Hematopoietic multipotent progenitor cell treated with erythropoietin and hydrocortisone succinate and interleukin-3 and kit ligand, for 8 days (in vitro differentiated cells): ENCODE measurements around the gene ARHGAP12.
"Not testable (repeated sequence)": the region's sequence is repeated elsewhere in the genome, so short reads cannot be mapped to it uniquely, and the experiment has no call there.

ENCODE experiments used
- DNase-seq: peaks from one replicate; pipeline ENCODE4 v3.0.0-alpha.2; 2015

The ARHGAP12 gene, protein sequence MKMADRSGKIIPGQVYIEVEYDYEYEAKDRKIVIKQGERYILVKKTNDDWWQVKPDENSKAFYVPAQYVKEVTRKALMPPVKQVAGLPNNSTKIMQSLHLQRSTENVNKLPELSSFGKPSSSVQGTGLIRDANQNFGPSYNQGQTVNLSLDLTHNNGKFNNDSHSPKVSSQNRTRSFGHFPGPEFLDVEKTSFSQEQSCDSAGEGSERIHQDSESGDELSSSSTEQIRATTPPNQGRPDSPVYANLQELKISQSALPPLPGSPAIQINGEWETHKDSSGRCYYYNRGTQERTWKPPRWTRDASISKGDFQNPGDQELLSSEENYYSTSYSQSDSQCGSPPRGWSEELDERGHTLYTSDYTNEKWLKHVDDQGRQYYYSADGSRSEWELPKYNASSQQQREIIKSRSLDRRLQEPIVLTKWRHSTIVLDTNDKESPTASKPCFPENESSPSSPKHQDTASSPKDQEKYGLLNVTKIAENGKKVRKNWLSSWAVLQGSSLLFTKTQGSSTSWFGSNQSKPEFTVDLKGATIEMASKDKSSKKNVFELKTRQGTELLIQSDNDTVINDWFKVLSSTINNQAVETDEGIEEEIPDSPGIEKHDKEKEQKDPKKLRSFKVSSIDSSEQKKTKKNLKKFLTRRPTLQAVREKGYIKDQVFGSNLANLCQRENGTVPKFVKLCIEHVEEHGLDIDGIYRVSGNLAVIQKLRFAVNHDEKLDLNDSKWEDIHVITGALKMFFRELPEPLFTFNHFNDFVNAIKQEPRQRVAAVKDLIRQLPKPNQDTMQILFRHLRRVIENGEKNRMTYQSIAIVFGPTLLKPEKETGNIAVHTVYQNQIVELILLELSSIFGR

GRCh38 chr10:31928549-31929260, at the start of gene ARHGAP12:
ARHGAP12 (minus strand) TSS chr10:31928831; CDS start chr10:31908855, 19,976 bp downstream.
- peak; percentile 74 for DNase-seq

- no peak for DNase-seq
Observed at GRCh38 chr10:31978156-31978483, 49.5 kb upstream of the ARHGAP12 start.

DNA sequence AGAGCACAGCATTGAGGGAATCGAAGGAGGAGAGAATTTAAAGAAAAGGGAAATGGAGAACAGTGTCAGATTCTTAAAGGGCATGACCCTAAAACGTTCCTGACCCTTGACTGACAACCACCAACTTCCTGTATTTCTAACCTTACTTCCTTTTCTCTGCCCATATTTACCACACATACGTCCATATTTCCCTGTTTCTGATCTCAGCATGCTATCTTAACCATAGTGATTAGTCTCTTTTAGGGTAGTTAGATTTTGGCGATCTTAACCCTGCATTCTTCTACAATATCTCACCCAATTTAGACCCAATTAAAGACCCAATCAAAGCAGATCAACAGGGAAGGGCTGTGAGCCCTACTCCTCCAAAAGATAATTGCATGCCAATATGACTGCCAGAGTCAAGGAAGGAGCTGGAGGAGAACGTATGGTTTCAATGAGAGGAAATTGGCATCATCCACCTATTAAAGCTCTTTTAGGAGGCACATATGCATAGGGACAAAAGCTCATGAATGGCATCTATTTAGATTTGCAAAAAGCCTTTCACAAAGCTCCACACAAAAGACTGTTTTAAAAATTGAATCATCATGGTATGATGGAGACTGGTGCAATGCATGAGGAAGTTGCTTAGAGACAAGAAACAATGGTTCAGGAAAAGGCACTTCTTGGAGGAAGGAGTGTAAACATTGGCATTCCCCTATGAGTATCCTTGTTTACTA, 49.0 kb upstream of the ARHGAP12 start:
- no peak for DNase-seq

DNA sequence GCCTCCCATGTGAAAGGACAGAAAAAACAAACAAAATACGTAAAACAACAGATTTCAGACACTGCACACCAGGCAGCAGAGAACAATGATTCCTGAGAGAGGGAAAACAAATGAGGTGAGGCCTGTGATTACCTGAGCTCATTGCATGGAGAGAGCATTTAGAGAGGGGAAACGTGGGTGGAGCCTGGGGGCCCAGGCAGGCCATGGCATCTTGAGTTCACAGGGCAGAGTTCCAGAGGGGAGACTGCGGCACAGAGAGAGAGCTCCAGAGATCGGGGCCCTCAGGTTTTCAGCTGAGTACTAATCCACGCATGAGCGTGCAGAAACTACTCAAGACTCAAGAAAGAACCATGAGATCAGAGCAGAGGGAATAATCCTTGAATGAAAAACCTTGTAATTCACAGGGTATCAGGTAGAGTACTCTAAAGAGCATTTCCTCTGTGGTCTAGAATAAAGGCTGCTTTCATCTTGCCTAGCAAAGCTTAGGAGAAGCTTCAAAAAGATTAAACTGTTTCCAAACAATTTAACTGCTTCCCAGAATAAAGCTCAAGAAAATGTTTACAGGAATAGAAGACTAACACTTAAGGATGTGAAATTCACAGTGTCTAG, 46.6 kb upstream of the ARHGAP12 start:
- no peak for DNase-seq

DNA sequence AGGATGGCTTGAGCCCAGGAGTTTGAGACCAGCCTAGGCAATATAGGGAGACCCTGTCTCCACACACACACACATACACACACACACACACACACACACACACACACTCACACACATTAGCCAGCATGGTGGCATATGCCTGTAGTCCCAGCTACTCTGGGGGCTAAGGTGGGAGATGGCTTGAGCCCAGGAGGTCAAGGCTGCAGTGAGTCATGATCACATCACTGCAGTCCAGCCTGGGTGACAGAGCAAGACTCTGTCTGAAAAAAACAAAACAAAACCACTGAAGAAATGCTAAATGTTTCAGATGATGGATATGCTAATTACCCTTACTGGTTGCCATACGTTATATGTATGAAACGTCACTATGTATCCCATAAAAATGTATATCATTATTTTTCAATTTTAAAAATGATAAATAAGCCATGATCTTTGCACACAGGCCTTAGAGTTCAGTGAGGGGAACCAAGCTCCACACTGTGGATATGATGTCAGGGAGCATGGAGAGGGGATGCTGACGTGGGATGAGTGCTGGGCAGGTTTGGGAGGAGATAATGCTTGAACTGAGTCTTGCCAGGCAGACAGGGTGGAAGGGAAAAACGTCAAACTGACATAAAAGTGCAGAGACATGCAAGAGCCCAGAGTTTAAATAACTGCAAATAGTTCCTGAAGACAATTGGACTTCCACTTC, 45.9 kb upstream of the ARHGAP12 start:
- DNase-seq, result no peak

DNA sequence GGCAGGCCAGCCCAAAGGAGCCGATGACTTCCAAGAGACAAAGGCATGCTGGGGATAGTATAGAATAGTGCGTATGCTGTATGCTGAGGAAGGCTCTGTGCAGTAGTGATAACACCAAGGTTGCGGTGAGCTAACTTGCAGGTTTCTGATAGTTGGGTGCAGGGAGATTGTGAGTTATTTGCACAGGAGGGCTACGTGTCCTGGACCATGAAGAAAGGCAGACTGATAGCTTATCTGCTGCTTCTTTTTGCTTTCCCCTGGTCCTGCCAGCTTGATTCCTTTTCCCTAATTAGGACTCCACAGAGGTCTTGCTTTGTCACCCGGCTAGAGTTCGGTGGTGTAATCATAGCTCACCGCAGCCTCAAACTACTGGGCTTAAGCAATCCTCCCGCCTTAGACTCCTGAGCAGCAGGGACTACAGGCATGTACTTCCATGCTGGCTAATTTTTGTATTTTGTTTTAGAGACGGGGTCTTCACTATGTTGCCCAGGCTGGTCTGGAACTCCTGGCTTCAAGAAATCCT, 43.9 kb upstream of the ARHGAP12 start:
- DNase-seq, result peak; percentile 94

DNA sequence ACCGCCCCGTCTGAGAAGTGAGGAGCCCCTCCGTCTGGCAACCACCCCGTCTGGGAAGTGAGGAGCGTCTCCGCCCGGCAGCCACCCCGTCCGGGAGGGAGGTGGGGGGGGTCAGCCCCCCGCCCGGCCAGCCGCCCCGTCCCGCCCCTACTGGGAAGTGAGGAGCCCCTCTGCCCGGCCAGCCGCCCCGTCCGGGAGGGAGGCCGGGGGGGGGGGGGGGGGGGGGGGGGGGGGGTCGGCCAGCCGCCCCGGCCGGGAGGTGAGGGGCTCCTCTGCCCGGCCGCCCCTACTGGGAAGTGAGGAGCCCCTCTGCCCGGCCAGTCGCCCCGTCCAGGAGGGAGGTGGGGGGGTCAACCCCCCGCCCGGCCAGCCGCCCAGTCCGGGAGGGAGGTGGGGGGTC, 41.2 kb upstream of the ARHGAP12 start:
- DNase-seq, result not testable (repeated sequence)

DNA sequence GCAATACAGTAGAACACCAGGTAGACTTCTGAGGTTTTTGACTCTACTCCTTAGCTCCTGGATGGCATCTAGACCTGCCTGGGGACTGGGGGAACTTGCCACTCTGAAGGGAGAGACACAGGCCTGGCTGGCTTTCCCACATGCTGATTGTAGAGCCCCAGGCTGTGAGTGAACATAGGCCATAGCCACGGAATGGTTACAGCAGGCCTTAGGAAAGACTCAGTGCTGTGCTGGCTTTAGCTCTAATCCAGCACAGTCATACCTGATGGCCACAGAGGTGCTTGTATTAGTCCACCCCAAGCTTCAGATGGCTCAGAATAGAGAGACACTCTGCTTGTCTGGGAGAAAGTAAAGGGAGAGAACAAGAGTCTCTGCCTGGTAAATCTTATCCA, 35.0 kb upstream of the ARHGAP12 start:
- DNase-seq, result no peak

DNA sequence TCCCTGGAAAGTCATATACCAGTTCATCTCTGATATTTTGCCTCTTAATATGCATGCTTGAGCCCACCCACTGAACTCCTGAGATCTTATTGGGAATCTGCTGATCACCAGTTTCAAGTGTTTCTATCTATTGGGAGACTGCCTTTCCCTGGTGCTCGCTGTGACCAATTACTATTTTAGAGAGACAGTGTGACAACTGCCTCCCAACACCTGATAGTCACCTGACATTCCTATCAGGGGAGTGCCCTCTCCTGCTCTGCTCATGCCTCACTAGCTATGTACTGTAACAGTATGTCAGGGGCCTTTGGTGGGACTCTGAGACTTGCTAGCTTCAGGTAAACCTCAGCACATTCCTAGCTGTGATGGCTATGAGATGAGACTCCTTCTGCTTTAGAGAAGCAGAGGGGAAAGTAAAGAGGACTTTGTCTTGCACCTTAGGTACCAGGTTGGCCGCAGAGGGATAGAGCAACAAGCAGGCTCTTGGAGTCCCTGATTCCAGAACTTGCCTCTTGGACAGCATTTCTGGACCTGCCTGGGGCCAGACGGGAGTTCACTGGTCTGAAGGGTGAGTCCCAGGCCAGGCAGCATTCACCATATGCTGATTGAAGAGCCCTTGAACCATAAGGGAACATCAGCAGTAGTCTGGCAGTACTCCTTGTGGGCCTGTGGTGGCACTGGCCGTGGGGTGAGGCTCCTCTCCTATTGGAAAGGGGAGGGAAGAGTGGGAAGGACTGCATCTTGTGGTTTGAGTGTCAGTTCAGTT, 34.4 kb upstream of the ARHGAP12 start:
- no peak for DNase-seq

DNA sequence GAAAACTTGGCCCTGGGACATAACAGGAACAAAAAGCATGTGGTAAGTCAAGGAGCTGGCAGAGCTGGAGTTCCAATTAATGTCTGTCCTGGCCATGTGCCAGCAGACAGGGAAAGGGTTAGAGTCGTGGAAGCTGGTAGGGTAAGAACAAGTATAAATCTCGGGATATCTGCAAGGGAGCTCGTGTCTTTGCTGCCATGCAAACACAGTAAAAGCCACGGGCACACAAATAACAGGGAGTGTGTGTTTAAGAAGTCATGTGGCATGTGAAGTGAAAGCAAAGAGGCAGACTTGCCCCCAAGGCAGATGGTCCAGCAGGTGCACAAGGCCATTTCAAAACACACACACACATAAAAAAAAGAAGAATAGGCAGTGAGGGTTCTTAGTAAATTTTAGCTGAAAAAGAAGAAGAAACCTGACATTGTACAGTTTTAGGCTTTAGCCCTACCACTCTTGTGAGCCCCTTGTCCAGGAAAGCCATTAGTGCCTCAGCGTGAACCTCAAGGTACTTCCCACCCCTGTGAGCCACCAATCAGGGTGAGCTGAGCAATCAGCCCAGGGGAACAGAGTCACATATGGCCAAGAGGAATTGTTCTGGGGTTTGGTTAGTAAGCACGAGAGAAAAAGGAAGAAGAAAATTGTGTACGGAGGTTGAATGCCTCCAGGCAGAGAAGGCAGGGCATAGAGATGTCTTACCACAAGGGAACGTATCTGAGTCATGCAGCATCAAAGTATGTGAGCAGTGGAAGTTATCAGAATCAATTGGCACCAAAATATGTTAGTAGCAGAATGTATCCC, 32.8 kb upstream of the ARHGAP12 start:
- DNase-seq, result peak; percentile 63

DNA sequence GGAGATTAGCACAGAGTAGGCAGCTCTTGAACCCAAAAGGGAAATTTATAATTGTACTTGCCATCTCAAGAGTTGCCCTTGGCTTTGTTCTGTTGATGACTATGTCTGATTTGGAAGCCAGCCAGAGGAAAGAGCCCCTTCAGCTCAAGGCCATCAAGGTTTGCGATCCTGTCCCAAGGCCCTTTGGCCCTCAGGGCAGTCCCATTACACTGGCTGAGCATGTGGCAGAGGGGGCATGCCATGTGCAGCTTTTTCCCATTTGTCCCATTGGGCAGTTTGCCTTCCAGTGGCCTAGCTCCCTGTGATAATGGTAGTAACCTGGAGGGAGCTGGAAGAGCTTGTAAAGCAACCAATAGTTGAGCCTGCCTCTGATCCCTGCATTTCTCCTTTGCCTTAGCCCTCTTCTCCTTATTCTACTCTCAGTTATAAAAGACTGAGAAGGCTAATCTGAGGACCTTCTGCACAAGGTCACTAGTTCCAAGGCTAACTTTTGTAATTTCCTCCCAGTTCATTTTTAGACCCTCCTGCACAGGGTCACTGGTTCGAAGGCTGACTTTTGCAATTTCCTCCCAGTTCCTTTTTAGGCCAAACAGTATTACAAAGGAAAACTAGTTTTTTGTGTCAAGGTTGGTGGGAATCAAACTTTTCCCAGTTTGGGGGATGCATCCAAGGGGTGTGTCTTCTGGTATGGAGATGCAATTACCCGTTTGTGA, 31.0 kb upstream of the ARHGAP12 start:
- DNase-seq, result no peak

DNA sequence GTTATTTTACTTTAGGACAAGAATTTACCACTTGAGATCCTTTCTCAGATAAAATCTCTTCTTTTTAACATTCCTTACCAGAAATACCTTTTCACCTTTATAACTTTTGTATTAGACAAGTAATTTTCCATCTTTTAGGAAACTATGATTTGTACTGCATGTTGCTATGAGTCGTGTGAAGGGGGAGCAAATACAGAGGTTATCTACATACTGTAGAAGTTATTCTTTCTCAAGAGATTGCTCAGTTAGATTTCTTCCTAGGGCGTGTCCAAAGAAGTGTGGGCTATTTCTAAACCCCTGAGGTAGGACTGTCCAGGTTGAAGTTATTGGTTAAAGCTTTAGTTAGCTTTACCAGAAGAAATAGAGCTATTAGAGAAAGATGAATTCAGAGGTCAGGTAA, 30.2 kb upstream of the ARHGAP12 start:
- no peak for DNase-seq

DNA sequence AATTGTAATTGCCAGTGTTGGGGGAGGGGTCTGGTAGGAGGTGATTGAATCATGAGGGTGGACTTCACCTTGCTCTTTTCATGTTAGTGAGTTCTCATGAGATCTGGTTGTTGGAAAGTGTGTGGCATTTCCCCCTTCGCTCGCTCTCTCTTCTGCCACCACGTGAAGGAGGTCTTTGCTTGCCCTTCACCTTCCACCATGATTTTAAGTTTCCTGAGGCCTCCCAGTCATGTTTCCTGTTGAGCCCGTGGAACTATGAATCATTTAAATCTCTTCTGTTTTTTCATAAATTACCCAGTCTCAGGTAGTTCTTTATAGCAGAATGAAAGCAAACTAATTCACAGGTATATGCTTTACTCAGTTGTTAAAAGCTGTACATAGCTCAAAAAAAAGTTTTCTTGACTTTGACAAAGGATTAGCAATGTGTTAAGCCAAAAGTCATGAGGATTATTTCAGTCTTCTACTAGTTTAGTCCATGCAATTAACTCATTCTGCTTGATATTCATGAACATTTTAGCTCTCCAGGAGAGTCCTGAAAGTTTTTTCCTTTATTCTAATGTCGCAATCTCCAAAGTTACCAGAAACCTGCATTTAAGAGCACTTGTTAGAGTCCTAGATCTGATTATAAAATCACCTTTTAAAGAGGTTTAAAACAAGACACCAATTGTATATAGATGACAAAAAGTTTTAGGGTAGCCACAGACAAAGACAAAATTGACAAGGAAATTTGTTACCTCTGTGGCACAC, 27.7 kb upstream of the ARHGAP12 start:
- DNase-seq, result no peak

DNA sequence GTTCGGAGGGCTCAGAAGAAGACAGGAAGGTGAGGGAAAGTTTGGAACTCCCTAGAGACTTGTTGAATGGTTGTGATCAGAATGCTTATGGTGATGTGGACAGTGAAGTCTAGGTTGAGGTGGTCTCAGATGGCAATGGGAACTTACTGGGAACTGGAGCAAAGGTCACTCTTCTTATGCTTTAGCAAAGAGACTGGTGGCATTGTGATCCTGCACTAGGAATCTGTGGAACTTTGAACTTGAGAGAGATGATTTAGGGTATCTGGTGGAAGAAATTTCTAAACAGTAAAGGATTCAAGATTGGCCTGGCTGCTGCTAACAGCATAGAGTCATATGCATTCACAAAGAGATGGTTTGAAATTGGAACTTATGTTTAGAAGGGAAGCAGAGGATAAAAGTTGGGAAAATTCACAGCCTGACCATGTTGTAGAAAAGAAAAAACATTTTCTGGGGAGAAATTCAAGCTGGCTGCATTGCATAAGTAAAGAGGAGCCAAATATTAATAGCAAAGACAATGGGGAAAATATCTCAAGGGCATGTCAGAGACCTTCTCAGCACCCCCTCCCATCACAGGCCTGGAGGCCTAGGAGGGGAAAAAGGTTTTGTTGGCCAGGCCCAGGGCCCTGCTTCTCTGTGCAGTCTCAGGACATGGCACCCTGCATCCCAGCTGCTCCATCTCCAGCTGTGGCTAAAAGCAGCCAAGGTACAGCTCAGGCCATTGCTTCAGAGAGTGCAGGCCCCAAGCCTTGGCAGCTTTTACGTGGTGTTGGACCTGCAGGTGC, 26.0 kb upstream of the ARHGAP12 start:
- no peak for DNase-seq

- no peak for DNase-seq
Observed at GRCh38 chr10:31953480-31953879, 24.8 kb upstream of the ARHGAP12 start.

- DNase-seq, result no peak
Observed at GRCh38 chr10:31953080-31953479, 24.4 kb upstream of the ARHGAP12 start.

DNA sequence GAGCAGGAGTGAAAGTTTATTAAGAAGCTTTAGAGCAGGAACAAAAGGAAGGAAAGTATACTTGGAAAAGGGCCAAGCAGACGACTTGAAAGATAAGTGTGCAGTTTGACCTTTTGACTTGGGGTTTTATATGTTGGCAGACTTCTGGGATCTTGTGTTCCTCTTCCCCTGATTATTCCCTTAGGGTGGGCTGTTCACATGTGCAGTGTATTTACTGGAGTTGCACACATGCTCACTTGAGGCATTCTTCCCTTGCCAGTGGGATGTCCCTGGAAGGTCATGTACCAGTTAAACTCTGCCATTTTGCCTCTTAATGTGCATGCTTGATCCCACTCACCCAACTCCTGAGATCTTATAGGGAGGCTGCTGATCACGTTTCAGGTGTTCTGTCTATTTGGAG, 23.4 kb upstream of the ARHGAP12 start:
- peak; percentile 90 for DNase-seq

DNA sequence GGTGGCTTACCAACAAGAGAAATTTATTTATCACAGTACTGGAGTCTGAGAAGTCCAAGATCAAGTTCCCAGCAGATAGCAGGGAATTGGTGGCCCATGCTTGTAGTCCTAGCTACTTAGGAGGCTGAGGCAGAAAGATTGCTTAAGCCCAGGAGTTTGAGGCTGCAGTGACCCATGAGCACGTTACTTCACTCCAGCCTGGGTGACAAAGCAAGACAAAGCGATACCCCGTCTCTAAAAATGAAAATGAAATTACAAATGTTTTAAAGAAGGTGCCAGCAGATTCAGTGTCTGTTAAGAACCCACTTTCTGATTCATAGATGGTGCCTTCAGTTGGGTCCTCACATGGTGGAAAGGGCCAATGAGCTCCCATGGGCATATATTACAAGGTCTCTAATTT, 20.6 kb upstream of the ARHGAP12 start:
- DNase-seq, result no peak
